PC-3 (cell line): ENCODE data around the gene MACROH2A2.

Source experiments
- EZH2 ChIP-seq: fragments of 300-600 bp; sonication (generic); IDR thresholded peaks from one replicate; pipeline ENCODE4 v1.6.1; 2017; ENCODE audit warnings: antibody characterized with exemption, mild to moderate bottlenecking, low read length; ENCODE audit not compliant: unreplicated experiment
- TF ChIP-seq, protein P1 (sequence below): fragments of 300-600 bp; sonication (generic); conservative IDR thresholded peaks from 2 replicates; pipeline ENCODE4 v1.5.1; 2017; ENCODE audit warnings: antibody characterized with exemption, low read depth, mild to moderate bottlenecking, low read length

DNA sequence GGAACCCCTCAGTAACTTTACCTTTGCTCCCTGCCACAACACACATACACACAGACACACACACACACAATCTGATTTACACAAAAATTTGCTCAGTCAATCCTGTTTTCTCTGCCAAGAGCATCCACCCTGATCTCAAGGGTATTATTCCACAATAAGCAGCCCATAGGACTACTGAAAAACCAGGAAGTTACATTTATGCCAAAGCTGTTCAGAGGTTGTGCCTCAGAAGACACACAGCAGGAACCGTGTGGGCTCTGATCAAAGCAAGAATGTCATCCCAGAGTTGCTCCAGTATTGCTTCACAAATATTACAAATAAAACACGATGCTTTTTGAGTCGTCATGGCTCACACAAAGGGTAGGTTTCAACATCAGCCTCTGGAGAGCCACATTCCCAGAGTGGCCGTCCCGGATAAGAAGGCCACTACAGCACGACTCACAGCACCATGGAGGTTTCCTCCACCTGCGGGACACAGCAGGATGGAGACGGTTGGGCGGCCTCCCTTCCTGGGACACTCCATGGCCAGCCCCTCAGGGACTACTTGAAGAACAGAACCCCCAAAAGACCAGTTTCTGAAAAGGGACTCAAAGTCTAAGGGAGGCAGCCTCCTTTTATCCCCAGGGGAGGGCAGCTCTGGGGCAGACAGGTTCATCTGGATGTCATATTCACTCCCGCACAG is 78.4 kb downstream of the MACROH2A2 start:
- TF ChIP-seq EZH2, result no peak
- TF ChIP-seq, protein P1, sequence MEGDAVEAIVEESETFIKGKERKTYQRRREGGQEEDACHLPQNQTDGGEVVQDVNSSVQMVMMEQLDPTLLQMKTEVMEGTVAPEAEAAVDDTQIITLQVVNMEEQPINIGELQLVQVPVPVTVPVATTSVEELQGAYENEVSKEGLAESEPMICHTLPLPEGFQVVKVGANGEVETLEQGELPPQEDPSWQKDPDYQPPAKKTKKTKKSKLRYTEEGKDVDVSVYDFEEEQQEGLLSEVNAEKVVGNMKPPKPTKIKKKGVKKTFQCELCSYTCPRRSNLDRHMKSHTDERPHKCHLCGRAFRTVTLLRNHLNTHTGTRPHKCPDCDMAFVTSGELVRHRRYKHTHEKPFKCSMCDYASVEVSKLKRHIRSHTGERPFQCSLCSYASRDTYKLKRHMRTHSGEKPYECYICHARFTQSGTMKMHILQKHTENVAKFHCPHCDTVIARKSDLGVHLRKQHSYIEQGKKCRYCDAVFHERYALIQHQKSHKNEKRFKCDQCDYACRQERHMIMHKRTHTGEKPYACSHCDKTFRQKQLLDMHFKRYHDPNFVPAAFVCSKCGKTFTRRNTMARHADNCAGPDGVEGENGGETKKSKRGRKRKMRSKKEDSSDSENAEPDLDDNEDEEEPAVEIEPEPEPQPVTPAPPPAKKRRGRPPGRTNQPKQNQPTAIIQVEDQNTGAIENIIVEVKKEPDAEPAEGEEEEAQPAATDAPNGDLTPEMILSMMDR, result no peak
